DMS53 treated with DMSO at 0.1 percent for 48 hours (cell line): ENCODE data around the gene KCNT1.

Source experiments
- DNase-seq: peaks from one replicate; lab custom pipeline; 2025; ENCODE audit not compliant: unreplicated experiment; lab: John Stamatoyannopoulos, UW

Gene KCNT1

DNA sequence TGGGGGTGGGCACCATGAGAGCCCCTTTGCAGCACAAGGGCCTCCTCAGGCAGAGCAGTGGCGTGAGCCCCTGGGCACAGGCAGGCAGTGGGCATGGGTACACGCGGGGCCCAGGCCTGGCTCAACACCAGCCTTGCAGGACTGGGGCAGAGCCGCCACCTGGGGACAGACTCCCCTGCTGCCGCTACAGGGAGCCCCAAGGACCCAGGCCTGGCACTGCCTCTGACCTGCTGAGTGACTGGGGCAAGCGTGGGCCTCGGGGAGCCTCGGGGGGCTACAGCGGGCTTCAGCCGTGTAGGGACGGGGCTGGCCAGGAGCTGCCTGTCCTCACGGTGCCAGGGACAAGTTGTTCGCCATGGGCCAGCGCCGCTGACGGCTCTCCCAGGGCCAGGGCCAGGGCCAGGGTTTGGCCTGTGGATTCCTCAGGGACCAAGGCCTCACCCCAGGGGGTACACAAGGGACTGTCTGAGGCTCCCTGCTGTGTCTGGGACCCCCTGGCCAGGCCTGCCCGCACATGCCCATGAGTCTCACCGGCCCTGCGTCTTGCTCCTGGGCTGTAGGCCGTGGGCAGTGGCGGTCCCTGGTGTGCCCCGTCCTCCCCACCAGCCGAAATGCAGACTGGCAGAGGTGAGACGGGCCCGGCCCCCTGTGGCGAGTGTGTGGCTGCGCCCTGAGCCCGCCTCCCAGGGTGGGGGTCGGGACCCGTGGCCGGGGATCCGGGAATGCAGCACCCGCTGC is 42.5 kb downstream of the KCNT1 start:
- no peak for DNase-seq

DNA sequence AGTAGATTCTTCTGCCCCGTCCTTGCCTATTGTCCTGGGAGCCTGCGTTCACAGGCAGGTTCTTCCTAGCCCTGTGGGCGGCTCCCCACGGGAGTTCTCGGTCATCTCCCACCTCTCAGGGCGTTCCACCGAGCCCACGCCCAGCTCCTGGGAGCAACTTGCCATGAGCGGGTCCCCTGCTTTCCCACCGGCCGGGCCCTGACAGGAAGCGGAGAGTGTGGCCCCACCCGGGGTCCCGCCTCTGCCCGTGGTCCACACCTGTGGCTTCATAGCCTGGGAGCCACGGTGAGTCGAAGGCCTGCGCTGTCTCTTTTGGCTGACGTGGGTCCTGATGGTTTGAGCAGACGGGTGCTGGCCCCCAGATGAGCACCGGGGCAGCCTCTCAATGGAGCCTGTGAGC is 43.2 kb downstream of the KCNT1 start:
- no peak for DNase-seq

DNA sequence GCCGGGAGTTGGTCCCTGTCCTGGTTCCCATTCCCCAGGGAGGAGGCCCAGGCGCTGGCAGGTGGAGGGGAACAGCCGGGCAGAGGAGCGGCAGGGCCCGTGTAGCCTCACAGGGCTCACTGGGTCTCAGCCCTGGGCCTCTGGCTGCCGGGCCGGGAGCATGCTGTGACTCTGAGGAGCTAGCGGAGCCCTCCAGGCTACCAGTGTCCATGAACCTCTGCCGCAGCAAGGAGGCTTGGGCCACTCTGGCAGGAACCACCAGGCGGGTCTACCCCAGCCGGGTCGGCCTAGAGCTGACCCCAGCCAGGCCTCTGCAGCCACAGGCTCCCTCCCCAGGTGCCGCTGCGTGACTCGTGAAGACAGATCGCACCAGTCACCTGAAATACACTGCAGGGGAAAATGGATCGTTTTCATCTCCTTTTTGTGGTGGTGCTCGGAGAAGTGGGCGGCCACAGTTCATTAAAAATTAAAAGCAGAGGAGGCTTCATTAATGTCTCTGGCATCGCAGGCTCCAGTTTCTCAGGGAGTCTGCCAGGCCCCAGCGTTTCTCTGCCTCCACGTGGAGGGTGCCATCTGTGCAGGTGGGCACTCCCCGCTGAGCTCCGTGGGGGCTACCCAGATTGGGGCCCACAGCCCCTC is 43.8 kb downstream of the KCNT1 start:
- no peak for DNase-seq

DNA sequence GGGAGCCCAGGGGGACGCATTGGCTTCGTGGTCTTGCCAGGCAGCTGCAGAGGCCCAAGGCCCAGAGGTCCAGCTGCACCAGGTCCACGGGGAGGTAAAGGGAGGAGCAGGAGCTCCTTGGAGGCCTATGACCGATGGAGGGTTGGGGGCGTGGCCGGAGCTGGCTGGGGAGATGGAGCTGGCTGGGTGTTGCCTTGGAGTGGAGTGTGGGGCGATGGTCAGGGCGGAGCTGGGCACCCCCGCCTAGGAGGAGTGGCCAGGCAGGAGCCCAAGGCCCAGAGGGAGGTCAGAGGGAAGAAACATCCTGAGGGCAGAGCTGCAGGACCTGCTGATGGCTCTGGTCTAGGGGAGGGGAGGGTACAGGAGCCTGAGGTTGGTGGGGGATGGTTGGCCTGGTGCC is 44.6 kb downstream of the KCNT1 start:
- DNase-seq, result no peak

DNA sequence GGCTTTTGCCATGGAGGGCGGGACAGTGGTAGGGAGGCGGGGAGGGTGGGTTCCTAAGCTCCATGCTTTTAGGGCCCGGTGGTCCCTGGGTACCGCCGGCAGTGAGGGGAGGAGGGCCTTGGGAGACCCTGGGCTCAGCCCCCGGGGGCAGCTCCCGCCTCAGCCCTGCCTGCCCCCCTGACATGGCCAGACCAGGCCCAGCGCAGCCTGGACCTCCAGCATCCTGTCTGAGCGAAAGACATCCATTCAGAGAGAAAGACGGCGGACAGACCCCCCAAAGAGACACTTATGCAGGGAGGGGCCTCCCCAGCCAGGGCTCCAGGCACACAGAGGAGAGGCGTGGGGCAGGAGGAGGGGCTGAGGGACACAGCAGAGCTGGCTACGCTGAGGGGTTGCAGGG is 45.3 kb downstream of the KCNT1 start:
- no peak for DNase-seq

DNA sequence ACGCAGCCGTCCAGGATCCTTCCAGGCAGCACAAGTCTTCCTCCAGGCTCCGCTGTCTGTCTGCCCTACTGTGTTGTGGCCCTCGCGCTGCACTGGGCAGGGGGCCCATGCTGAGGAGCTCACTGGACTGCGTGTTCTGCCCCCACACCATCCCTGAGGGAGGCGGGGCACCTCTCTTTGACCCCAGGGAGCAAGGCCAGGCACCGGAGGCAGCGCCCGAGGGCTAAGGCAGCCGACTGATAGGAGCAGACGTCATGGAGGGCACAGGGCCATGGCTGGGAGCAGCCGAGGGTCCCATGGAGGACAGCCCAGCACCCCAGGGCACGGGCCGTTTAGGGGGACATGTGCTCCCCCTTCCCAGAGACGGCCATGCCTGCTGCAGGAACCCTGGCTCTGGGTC is 46.7 kb downstream of the KCNT1 start:
- no peak for DNase-seq

DNA sequence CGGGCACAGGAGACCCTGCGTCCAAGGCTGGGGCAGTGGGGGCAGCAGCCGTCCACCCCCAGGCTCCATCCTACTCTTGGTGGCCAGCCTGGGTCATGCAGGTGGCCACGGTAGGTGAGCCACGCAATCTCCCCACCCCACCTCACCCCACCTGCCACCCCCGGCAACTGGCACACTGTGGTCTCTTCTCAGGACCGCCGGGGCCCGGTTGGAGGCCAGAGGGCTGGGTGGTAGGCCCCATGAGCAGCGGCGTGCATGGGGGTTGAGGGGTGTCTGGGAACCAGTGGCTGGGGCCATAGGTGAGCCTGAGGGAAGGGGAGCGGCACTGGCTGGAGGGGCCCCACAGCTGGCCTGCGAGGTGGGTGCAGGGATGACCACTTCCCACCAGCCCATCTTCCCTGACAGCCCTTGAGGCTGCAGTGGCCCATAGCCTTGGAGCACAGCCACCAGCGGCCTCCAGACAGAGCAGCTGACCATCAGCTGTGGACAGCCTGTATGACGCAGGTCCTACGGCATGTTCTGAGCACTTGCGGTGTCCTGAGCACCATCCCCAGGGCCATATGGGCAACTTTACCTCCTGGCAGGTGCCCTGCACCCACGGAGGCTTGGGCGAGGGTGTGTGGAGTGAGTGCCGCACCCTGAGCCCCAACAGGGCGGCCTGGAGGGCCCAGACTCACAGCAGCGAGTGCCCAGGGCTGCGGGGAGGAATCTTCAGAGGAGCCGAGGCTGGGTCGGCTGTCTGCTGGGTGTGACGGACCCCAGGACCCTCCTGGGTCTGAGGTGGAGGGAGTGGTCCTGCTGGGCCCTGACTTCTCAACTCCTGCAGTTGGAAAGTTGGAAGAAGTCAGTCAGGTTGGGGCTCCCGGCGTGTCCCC is 47.4 kb downstream of the KCNT1 start:
- DNase-seq, result no peak

DNA sequence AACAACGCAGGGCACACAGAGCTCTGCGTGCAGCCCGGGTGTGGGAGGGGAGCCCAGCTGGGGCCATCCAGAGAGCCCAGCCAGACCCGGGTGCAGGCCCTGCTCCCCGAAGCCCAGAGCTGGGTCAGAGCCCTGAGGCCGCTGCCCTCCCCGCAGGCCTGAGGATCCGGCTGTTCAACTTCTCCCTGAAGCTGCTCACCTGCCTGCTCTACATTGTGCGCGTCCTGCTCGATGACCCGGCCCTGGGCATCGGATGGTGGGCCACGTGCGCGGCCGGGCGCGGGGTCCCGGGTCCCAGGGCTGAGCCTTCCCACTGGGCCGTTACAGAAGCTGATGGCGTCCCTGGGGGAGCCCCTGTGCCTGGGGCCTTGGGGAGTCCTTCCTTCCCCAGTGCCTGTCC is 48.8 kb downstream of the KCNT1 start:
- no peak for DNase-seq

DNA sequence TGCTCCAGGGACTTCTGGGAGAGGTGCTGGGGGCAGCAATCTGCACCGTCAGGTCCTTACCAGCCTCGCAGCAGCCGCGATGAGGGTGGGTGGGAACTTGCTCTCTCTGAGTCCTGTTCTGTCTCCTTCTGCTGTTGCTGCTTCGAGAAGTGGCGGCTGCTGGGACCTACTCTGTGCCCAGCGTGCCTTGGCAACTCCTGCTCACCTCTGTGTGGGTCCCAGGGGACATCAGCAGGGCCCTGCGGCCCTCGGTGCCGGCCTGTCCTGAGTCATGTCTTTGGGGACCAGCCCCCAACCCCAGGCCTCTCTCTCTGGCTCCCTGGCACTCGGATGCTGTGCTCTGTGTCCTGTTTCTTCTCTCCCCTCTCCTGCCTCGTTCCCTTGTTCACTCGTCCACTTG is 49.5 kb downstream of the KCNT1 start:
- no peak for DNase-seq

DNA sequence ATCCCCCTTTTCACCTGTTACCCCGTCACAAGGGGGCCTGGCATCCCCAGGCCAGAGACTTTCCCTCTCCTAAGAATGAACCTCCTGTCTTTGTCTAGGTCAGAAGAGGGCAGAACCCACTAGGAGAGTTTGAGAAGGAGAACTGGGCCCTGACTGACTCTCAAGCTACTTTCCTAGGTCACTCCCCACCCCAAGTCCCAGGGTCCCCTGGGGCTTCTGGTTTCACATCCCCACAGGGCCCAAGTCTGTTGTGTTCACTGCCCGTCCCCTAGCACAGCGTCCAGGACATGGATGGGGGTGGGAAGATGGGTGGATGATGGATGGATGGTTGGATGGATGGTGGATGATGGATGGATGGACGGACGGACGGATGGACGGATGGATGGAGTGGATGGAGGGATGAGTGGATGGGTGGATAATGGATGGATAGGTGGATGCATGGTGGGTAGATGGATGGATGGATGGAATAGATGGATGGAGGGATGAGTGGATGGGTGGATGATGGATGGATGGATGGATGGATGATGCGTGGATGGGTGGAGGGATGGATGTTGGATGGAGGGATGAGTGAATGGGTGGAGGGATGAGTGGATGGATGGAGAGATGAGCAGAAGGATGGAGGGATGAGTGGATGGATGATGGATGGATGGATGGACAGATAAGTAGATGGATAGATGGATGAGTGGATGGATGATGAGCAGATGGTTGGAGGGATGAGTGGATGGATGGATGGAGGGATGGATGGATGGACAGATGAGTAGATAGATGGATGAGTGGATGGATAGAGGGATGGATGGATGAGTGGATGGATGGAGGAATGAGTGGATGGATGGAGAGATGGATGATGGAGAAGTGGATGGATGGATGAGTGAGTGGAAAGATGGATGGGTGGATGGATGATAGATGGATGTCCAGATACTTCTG is 50.6 kb downstream of the KCNT1 start:
- no peak for DNase-seq

DNA sequence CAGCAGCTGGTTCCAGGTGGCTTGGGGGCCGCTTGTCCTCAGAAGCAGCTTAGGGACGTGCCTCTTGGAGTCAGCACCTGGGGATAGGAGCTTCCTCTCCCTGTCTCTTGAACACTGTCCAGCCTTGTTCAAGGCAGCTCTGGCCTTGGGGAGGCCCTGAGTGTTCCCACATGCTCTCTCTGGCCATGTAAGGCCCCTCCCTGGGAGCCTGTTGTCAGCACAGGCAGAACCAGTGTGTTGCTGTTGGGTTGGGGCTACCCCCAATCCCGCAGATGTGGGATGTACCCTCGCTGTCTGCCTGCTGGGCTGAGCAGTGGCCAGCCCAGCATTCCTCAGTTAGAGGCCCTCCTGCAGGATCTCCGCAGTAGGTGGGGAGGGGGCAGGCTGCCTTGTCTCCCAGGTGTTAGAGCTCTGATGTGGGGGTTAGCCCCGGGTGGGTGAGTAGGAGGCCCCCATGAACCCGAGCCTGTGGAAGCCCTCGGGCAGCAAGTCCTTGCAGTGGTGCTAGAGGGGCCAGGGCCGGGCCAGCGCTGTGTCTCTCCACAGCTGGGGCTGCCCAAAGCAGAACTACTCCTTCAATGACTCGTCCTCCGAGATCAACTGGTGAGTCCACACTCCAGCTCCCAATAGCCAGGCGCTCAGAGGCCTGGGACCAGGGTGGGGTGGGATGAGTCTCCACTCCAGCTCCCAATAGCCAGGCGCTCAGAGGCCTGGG is 51.6 kb downstream of the KCNT1 start:
- DNase-seq, result no peak

DNA sequence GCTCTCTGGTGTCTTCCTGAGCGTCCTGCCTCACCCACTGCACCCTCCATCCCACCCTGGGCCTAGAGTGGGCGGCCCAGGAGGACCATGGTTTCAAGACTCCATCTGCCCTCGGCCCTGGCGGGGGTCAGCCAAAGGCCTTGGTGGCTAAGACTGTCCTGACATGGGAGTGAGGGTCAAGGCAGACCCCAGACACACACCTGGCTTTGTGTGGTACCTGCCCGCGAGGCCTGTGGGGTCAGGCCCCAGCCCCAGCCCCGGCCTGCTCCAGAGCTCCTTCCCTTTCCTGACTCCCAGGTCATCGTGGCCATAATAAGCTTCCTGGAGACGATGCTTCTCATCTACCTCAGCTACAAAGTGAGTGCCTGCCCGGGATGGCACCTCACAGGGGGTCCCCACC is 54.6 kb downstream of the KCNT1 start:
- no peak for DNase-seq

DNA sequence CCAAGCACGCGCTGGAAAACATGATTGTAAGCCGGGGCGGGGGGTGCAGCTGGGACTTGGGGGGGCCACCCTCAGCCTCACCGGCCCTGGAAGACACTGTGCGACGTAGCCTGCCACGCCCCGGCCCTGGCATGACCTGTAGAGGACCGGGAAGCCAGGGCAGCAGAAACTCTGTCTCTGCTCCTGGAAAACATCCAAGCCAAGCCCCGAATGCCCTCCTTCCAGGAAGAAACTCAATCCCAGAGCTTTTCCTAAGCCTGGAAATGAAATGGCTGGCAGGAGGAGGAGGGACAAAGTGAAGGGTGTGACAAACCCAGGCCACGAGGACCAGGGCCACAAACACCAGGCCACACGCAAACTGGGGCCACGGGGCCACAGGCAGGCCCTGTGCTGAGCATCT is 55.4 kb downstream of the KCNT1 start:
- DNase-seq, result no peak

DNA sequence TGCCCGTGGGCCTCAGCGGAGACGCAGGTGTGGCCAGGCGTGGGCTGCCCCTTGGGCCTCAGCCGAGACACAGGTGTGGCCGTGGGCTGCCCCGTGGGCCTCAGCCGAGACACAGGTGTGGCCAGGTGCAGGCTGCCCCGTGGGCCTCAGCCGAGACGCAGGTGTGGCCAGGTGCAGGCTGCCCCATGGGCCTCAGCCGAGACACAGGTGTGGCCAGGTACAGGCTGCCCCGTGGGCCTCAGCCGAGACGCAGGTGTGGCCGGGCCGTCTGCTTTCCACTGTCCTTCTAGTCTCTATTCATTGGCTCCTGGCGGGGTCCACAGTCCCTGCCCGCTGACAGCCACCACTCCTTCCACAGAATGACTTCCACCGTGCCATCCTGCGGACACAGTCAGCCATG is 56.1 kb downstream of the KCNT1 start:
- DNase-seq, result no peak

DNA sequence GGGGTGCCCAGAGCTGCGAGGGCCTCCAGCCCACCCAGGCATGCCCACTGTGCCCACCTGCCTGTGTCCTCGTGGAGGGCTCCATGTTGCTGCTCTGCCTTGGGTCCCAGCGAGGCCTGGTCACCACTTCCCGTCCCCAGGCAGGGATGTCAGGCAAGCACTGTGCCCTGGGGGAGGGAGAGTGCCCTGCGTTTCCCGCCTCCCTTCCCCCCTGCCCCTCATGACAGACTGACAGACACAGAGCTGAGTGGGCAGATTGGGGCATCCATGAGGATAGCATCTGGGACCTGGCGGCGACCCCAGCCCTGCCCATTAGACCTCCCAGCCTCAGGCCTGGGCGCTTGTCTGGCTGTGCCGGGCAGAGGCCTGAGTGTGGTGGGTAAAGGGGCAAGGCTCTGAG is 56.9 kb downstream of the KCNT1 start:
- no peak for DNase-seq

DNA sequence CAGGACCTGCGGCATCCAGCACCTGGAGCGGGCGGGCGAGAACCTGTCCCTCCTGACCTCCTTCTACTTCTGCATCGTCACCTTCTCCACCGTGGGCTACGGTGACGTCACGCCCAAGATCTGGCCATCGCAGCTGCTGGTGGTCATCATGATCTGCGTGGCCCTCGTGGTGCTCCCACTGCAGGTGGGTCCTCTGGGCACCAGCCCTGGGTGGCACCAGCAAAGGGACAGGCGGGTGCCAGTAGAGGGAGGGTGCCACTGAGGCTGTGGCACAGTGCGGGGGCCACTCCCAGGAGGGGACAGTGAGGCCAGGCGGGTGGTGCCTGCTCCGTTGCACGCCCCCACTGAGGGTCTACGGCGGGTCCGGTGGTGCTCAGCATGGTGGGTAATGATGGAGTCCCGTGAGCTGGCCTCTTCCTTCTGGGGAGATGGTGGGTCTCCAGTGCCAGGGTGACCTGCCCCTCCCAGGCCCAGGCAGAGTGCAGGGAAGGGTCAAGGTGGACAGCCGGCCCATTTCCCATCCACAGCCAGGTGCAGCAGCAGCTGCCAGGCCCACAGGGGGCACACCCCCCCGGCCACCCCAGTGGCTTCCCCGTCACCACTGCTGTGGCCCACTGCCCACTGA is 57.8 kb downstream of the KCNT1 start:
- DNase-seq, result no peak

DNA sequence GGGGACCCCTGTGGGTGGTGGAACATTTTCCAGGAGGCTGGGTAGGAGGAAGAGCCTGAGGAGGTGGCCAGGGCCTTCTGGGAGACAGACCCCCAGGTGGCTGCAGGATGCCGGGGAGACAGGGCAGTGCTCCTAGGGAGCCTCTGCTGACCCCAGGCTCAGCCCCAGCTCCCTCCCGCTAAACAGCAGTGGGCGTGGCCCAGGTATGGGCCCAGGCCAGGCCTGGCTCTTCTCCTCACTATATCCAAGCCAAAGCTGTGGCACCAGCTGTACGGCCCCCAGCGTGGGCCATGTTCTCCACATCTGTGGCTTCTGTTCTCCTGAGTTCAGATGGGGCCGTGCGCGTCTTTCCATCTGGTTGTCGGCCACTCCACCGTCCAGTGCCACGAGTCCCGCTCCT is 58.5 kb downstream of the KCNT1 start:
- no peak for DNase-seq

DNA sequence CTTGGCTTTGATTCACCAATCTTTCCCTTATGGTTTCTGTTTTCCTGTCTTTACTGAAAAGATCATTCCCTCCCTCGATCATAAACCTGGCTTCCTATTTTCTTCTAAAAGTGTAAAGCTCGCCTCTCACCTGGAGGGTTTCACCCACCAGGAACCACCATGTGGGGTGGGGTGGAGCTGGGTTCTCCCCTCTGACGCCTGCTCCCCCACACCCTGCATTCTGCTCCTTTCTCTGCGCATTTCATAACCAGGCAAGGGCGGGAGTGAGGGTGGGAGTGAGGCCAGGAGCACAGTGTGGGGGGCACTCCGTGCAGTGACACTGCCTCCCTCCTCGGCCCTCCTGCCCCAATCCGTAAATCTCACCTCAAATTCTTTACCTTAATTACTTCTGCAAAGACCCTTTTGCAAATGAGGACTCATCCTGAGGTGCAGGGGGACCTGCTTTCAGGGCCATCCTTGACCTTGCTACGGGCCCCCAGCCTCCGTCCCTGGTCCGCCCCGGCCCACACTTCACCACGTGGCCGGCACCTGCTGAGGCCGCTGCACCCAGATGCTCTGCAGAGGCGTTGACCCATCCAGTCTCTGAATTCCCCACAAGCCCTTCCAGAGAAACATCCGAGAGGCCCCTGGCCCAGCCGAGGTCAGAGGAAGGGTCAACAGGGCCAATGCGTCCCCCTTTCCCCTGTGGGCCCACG is 59.3 kb downstream of the KCNT1 start:
- no peak for DNase-seq

DNA sequence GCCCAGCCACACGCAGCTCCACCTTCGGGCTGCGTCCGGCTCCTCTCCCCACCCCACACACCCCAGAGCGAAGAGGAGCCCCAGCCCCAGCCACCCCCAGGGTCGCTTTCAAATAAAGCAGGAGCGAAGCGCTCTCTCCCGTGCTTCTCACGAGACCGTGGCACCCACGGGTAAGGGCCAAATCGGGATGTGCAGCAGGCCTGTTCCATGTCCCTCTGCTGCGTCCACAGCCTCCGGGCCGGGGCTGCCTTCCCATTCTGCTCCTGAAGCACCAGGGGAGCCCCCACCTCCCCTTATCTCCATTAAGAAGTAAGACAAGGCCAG is 59.8 kb downstream of the KCNT1 start:
- no peak for DNase-seq

DNA sequence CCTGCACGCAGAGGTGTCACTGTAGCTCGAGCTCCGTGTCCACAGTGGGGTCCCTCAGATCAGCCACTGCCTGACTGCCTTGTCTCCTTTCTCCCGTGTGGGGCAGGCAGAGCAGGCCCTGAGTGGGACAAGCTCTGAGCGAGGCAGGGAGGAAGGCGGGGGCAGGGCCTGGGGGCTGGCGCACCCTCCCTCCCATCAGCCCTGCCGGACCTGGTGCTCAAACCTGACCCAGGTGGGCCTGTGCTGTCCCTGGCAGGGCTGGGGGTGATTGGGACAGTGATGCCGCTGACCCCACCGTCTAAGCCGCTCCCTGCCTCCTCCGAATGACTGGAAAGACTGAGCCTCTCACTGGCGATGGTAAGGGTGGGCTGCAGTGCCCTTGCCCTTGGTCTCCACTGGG is 60.9 kb downstream of the KCNT1 start:
- DNase-seq, result no peak
